Fibroblast of villous mesenchyme (primary cell): ENCODE measurements around the gene OTOA. TPM values are rescaled to one million over a fixed set of nuclear protein-coding genes. Genes with fewer than 3 reads are reported as not detected.
"Not testable (repeated sequence)": the region's sequence is repeated elsewhere in the genome, so short reads cannot be mapped to it uniquely, and the experiment has no call there.

Experiments used
- DNase-seq: peaks from one replicate; pipeline ENCODE4 v3.0.0-alpha.2; 2010; ENCODE audit warnings: low read depth
- H3K4me3 ChIP-seq: 2 replicates; pipeline ENCODE4 v1.5.1; 2011; ENCODE audit warnings: low read depth, mild to moderate bottlenecking, low read length
- total RNA-seq: library from RNA; depleted of rRNA; stranded (reverse); fragments of >200 nt; gene quantifications from 2 replicates; pipeline ENCODE4 v1.2.3, GENCODE V29; 2012
- TF ChIP-seq, protein P1 (sequence below): IDR thresholded peaks from 2 replicates; pipeline ENCODE4 v1.5.1; 2012; ENCODE audit warnings: low read depth, mild to moderate bottlenecking, low read length; ENCODE audit not compliant: insufficient read depth

Gene OTOA
- total RNA-seq, 1 donor: under 0.01 TPM

DNA sequence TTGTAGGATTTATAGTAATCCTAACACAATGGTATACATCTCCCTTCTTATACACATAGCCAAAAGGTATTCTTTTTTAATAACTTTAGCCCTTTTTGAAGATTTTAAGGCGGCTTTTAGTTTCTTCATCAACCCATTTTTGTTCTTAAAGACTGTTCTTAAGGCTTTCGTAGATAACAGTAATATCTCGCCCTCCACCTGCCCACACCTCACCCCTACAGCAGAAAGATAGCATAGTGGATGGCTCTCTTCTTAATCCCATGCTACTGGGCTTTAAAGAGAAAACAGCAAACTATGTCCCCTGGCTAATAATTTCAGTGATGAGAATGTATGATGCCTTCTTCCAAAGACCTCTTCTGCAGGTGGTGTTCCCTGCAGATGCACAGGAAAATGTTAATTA lies 20.0 kb upstream of the OTOA start:
- no peak overlapping the region for H3K4me3 ChIP-seq
- TF ChIP-seq, protein P1, sequence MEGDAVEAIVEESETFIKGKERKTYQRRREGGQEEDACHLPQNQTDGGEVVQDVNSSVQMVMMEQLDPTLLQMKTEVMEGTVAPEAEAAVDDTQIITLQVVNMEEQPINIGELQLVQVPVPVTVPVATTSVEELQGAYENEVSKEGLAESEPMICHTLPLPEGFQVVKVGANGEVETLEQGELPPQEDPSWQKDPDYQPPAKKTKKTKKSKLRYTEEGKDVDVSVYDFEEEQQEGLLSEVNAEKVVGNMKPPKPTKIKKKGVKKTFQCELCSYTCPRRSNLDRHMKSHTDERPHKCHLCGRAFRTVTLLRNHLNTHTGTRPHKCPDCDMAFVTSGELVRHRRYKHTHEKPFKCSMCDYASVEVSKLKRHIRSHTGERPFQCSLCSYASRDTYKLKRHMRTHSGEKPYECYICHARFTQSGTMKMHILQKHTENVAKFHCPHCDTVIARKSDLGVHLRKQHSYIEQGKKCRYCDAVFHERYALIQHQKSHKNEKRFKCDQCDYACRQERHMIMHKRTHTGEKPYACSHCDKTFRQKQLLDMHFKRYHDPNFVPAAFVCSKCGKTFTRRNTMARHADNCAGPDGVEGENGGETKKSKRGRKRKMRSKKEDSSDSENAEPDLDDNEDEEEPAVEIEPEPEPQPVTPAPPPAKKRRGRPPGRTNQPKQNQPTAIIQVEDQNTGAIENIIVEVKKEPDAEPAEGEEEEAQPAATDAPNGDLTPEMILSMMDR: no peak
- DNase-seq: no peak

GRCh38 chr16:21644674-21645073 lies 19.1 kb upstream of the OTOA start:
- TF ChIP-seq, protein P1: no peak
- no peak overlapping the region for H3K4me3 ChIP-seq
- peak; percentile 19 for DNase-seq

DNA sequence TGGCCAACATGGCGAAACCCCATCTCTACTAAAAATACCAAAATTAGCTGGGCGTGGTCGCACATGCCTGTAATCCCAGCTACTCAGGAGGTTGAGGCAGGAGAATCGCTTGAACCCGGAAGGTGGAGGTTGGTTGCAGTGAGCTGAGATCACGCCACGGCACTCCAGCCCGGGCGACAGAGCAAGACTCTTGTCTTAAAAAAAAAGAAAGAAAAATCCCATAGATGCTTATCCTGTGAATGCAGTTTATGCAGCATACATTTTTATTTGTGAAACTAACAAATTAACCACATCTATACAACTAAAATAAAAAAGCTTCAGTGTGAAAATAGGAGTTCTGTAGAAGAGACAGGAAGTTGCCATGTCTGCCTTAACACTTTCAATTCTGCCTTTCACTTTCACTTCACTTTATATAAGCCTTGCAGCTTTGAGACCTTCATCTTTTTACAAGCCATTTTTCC lies 18.5 kb upstream of the OTOA start:
- H3K4me3 ChIP-seq: peak overlapping the region; percentile 36
- peak; percentile 80 for DNase-seq
- TF ChIP-seq, protein P1: no peak

- TF ChIP-seq, protein P1: no peak
- peak overlapping the region; percentile 36 for H3K4me3 ChIP-seq
- peak; percentile 38 for DNase-seq
Observed at GRCh38 chr16:21646091-21646490, 17.7 kb upstream of the OTOA start.

DNA sequence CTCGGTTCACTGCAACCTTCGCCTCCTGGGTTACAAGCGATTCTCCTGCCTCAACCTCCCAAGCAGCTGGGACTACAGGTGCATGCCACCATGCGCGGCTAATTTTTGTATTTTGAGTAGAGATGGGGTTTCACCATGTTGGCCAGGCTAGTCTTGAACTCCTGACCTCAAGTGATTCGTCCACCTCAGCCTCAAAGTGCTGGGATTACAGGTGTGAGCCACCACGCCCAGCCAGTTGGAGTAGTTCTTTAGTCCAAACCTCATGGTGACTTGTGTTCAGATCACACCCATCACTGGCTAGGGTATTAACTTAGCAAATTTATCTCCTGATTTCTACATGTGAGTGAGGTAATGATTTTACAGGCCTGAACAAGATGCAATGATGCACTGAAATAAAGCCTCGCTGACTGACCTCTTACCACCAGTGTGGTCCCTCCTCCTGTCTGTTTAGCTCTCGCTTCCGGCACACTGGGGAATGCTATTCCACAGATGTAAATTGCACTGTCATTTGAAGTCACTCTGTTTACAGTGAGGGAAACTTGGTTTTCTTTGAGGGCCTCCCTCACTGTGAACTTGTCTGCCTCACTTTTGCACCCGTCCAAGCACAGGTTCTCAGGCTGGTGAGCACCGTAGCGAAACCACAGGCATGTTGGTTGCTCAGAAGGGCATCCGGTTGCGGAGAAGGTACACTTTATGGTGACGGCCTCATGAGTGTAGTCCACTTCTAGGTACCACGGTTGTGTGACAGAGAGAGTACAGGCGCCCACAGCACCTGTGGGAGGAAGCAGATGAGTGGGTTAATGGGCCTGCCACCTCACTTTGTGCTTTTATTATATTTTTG lies 16.8 kb upstream of the OTOA start:
- DNase-seq: peak; percentile 18
- H3K4me3 ChIP-seq: no peak overlapping the region
- TF ChIP-seq, protein P1: no peak

GRCh38 chr16:21647562-21648164 lies 16.1 kb upstream of the OTOA start:
- no peak overlapping the region for H3K4me3 ChIP-seq
- DNase-seq: no peak
- TF ChIP-seq, protein P1: no peak

- not testable (repeated sequence) for DNase-seq, H3K4me3 ChIP-seq
Observed at GRCh38 chr16:21649826-21650406, 13.9 kb upstream of the OTOA start.
